ENCODE results near the gene IL31. TPM values are rescaled to one million over a fixed set of nuclear protein-coding genes. Genes with fewer than 3 reads are reported as not detected.
A peak's percentile ranks its signal among the peaks of the same experiment; 100 is the strongest.
"Not testable (repeated sequence)": the region's sequence is repeated elsewhere in the genome, so short reads cannot be mapped to it uniquely, and the experiment has no call there.

The IL31 gene
- total RNA-seq, 2 experiments from 2014 or later, result not detected

DNA sequence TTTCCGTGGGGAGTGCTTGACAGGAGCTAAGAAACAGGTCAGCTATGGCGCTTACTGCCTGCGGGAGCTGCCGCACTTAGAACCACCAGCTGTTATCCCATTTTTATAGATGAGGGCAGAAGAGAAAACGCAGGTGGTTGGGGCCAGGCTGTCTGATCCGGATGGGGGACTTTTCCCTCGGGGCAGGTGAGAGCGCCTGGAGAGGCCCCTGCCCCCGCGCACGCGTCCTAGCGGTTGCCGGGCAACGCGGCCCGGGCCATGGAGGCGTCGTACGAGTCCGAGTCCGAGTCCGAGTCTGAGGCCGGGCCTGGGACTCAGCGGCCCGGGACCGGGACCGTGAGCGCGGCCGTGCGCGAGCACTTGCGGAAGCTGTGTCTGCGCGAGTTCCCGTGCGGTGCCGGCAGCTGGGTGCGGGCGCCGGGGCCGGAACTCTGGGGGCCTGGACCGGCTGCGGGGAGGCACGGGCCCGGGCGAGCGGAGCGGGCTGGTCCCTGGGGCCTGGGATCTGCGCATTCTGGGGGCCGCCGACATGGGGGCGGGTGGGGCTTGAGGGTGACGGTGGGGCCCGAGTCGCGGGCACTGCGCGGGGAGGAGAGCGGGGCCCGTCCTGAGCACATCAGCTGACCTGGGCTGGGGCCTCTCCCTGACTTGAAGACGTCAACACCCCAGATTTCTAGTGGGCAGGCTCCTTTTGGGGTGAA lies 9.0 kb upstream of the IL31 start, which contains the start of gene LRRC43:
LRRC43 (plus strand) TSS at position 237 of the 701 bp plus-strand sequence; CDS start at position 259, 22 bp downstream.
- no peaks in the 10 kb centered on the region for H3K9me2 ChIP-seq (ENCODE audit: insufficient read depth, low read length)
- no peaks in the 10 kb centered on the region for H4K20me1 ChIP-seq (ENCODE audit: insufficient read depth, low read length)
- DNase-seq (ENCODE audit: low spot score), result no peak
- H3K27ac ChIP-seq (ENCODE audit: low read depth, low read length, poor library complexity, severe bottlenecking), result no peak within 1 kb of the TSS
- ChIA-PET POLR2A (interaction anchor here (0.6 kb wide), 1 partner anchor 86 kb away, joined by 3 read pairs; no protein-coding TSS in a partner anchor), CTCF (ENCODE audit: unreplicated experiment) (no interaction called here)
- no TSS peak for BruUV-seq (replicated peaks)
- H3K36me3 ChIP-seq (ENCODE audit: insufficient read depth, low read length), result no peaks in the 10 kb centered on the region
- H3K9me3 ChIP-seq (ENCODE audit: low read length), result no peaks in the 10 kb centered on the region
- intact Hi-C loops (cut with micrococcal nuclease; ENCODE audit: unreplicated experiment), result no loop called here
- no peak within 1 kb of the TSS for H2AFZ ChIP-seq (ENCODE audit: low read length)
- no peaks in the 10 kb centered on the region for H3K4me1 ChIP-seq (ENCODE audit: insufficient read depth, low read length, poor library complexity, severe bottlenecking)
- H3K4me3 ChIP-seq (ENCODE audit: low read depth, low read length, poor library complexity, severe bottlenecking), result no peak within 1 kb of the TSS
- TF ChIP-seq EZH2phosphoT487 (IDR thresholded peaks at IDR 0.05; ENCODE audit: borderline replicate concordance, low read depth, low read length) (no peak), CTCF (conservative IDR thresholded peaks at IDR 0.05; ENCODE audit: low read length) (no peak)
- H3K79me2 ChIP-seq (ENCODE audit: insufficient read depth, low read depth, low read length), result no peaks in the 10 kb centered on the region
- peak within 1 kb of the TSS; percentile 11; the same call in 1 of the 2 replicates for H3K4me2 ChIP-seq (ENCODE audit: low read length)

- BruUV-seq (replicated peaks); H2AFZ ChIP-seq (ENCODE audit: low read length); POLR2A ChIA-PET: not testable (repeated sequence)
These were observed 2.5 kb upstream of the IL31 start for GRCh38 chr12:122176473-122176872.

GRCh38 chr12:122172262-122172939 lies 1.6 kb downstream of the IL31 start:
- Histone ChIP-seq H3K4me1 (ENCODE audit: insufficient read depth, low read length, poor library complexity, severe bottlenecking) (no peaks in the 10 kb centered on the region), H4K20me1 (ENCODE audit: insufficient read depth, low read length) (no peaks in the 10 kb centered on the region), H3K9me3 (ENCODE audit: low read length) (no peaks in the 10 kb centered on the region), H3K27ac (ENCODE audit: low read depth, low read length, poor library complexity, severe bottlenecking) (no peak overlapping the region), H3K79me2 (ENCODE audit: insufficient read depth, low read depth, low read length) (no peaks in the 10 kb centered on the region), H2AFZ (ENCODE audit: low read length) (no peak overlapping the region), H3K4me2 (ENCODE audit: low read length) (no peak overlapping the region), H3K9me2 (ENCODE audit: insufficient read depth, low read length) (no peaks in the 10 kb centered on the region), H3K4me3 (ENCODE audit: low read depth, low read length, poor library complexity, severe bottlenecking) (no peak overlapping the region), H3K36me3 (ENCODE audit: insufficient read depth, low read length) (no peaks in the 10 kb centered on the region)
- intact Hi-C loops (cut with micrococcal nuclease; ENCODE audit: unreplicated experiment), result no loop called here
- CTCF ChIA-PET (ENCODE audit: unreplicated experiment), result no interaction called here
- TF ChIP-seq CTCF (conservative IDR thresholded peaks at IDR 0.05; ENCODE audit: low read length) (no peak), EZH2phosphoT487 (IDR thresholded peaks at IDR 0.05; ENCODE audit: borderline replicate concordance, low read depth, low read length) (no peak)
- no peak for DNase-seq (ENCODE audit: low spot score)
- BruUV-seq (replicated peaks), result no TSS peak
- POLR2A ChIA-PET, result no interaction called here

More at GRCh38 chr12:122176473-122176872, 2.5 kb upstream of the IL31 start:
- intact Hi-C loops (cut with micrococcal nuclease; ENCODE audit: unreplicated experiment); H3K9me2 ChIP-seq (ENCODE audit: insufficient read depth, low read length); H3K4me3 ChIP-seq (ENCODE audit: low read depth, low read length, poor library complexity, severe bottlenecking); H3K4me1 ChIP-seq (ENCODE audit: insufficient read depth, low read length, poor library complexity, severe bottlenecking); H3K27ac ChIP-seq (ENCODE audit: low read depth, low read length, poor library complexity, severe bottlenecking); H3K79me2 ChIP-seq (ENCODE audit: insufficient read depth, low read depth, low read length); H3K4me2 ChIP-seq (ENCODE audit: low read length); H3K9me3 ChIP-seq (ENCODE audit: low read length); DNase-seq (ENCODE audit: low spot score); H4K20me1 ChIP-seq (ENCODE audit: insufficient read depth, low read length); H3K36me3 ChIP-seq (ENCODE audit: insufficient read depth, low read length); CTCF ChIA-PET (ENCODE audit: unreplicated experiment): not testable (repeated sequence)

All from OCI-LY7 (cell line).